Right lobe of liver (tissue), 4 donors: ENCODE results near the gene NEDD4L.

ENCODE experiments used
- CTCF ChIP-seq, 4 donors: fragments of 200-600 bp in 3 of 4; fragments of 450-650 bp in 1 of 4; IDR thresholded peaks; one replicate each; pipeline versions ENCODE4 v1.5.1 to v1.8.0; 2016 to 2022; ENCODE audit warnings: antibody characterized with exemption in 4 of 4, mild to moderate bottlenecking in 2 of 4
- POLR2A ChIP-seq: fragments of 450-650 bp; IDR thresholded peaks from one replicate; pipeline ENCODE4 v1.6.1; 2017; ENCODE audit warnings: antibody characterized with exemption, mild to moderate bottlenecking
- donor health status: DM: no; HTN: no; CAD: no.
- donor health status: DM: no; HTN: no; CAD: no.
- donor health status: DM: no; HTN: yes; CAD: no.

DNA sequence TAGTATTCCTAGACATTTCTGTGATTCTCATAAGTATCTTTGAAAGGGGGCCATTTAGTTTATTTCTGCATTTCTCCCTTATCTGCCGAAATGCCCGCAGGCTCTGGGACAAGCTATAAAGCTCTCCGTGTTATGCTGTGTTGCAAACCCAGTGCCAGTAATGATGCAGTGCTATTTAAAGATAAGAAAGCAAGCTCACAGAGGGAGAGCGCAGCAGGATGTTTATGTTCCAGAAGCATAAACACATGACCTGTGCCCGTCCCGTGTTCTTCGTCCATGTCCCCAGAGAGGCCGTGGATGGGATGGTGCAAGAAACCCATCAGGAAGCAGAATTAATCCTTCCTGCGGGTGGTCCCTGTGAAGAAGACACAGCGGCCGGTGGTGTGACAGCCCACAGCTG lies 99.4 kb downstream of the NEDD4L start:
- TF ChIP-seq CTCF (IDR thresholded peaks at IDR 0.05) (no peak), POLR2A (no peak)
